ENCODE results near the gene RHEBL1.
A peak's percentile ranks its signal among the peaks of the same experiment; 100 is the strongest.

RHEBL1 gene

DNA sequence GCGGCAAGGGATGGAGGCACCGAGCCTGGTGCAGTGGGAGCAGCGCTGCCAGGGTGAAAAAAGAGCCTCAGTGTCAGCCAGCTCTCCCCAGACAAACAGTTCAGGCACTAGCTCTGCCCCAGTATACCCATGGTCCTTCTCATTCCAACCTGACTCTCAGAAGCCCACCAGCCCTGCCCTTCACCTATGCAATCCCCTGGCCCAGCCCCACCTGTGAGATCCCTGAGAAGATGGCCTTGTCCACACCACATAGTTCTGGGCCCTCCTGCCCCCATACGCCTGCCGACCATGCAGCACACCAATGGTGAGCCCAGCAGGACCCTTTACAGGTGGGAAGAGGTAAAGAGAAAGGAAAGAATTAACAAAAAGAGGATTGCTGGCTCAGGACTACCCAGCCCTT is 15.7 kb downstream of the RHEBL1 start:
- DNase-seq = no peak

- DNase-seq = no peak
These were observed 17.1 kb downstream of the RHEBL1 start for GRCh38 chr12:49052451-49053208.

GRCh38 chr12:49051777-49052438 is 17.9 kb downstream of the RHEBL1 start:
- DNase-seq = no peak

- no peak for DNase-seq
These were observed 18.4 kb downstream of the RHEBL1 start for GRCh38 chr12:49051373-49051764.

DNA sequence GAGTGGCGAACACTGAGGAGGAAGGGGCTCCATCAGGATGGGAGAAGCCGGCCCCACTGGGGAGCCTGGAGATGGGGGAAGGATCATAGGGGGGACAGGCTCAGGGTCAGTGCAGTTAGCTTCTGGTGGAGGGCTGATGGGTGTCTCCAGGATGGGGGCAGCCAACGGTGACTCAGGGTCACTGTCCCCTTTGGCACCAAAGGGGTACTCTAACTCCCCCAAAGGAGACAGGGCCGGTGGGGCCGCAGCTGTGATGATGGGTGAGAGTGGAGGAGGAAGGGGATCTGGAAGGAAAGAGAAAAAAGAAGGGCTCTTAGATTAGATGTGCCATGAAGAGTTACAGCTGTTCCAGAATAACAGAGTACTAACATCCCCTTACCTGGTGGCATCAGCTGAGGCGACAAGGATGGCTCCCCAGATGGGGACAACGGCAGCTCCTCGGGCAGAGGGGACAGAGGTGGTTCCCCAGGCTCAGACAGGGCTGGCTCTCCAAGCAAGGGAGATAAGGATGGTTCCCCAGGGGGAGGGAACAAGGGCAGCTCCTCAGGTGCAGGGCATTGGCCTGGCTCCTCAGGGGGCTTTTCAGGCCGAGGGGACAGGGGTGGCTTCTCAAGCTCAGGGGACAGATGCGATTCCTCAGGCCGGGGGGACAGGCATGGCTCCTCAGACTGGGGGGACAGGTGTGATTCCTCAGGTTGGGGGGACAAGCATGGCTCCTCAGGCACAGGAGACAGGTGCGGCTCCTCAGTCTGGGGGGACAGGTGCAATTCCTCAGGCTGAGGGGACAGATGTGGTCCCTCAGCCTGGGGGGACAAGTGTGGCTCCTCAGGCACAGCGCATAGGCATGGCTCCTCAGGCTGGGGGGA is 19.0 kb downstream of the RHEBL1 start:
- no peak for DNase-seq

GRCh38 chr12:49049566-49050224 is 20.1 kb downstream of the RHEBL1 start:
- DNase-seq = no peak

GRCh38 chr12:49048953-49049352 is 20.8 kb downstream of the RHEBL1 start:
- DNase-seq = no peak

GRCh38 chr12:49046129-49046895 is 23.5 kb downstream of the RHEBL1 start:
- DNase-seq = no peak

GRCh38 chr12:49044660-49045059 is 25.1 kb downstream of the RHEBL1 start:
- DNase-seq = no peak

DNA sequence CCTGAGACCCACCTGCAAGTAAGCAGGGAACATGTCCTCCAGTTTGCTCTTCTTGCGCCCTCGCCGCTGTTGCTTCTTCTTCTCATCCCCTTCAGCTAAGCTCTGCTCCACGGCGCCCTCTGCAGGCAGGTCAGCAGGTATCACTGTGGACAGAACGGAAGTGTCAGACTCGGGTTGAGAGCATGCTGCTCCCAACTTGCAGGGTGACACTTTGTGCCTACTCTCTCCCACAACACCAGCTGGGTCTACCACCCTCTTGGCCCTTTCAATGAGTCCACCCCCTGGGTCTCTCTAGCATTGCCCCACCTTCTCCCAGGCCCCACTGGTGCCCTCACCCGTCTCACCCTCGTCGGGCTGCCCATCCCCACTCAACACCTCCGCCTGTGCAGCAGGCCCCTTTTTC is 25.9 kb downstream of the RHEBL1 start:
- peak; percentile 58 for DNase-seq

- DNase-seq = no peak
These were observed 26.5 kb downstream of the RHEBL1 start for GRCh38 chr12:49043241-49043640.

- DNase-seq = no peak
These were observed 27.8 kb downstream of the RHEBL1 start for GRCh38 chr12:49041881-49042484.

DNA sequence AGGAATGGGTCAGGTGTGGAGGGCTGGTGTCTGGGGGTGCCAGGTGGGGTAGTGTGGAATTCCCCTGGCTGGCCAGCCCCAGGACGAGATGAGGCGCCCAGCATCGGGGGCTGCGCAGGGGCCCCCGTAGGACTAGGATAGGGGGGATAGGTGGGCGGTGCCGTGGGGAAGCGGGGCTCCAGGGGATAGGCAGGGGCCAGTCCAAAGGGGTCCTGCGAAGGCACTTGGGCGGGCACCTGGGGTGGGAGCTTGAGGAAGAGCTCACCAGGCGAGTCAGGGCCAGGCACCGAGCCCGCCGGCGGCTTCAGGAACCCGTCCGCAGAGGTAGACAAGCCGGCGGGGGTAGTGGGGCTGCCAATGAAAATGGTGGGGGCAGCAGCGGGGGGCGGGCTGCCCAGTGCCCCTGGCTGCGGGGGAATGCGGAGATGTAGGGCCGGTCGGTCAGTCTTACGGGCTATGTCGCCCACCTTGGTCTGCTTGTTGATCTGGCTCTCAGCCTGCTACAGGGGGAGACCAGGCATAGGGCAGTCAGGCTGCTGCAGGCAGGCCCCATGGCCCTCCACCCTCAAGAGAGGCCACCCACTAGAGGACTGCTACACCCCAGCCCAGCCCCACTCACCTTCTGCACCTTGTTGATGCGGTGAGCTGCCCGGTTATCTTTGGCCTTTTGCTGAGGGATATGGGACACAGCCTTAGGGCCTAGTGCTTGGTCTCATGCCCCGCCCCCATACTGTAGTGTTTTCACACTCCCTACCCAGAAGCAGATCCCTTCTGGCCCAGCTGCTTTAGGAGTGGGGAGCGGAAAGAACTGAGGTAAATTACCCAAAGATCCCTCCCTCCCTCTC is 28.5 kb downstream of the RHEBL1 start:
- DNase-seq = no peak

DNA sequence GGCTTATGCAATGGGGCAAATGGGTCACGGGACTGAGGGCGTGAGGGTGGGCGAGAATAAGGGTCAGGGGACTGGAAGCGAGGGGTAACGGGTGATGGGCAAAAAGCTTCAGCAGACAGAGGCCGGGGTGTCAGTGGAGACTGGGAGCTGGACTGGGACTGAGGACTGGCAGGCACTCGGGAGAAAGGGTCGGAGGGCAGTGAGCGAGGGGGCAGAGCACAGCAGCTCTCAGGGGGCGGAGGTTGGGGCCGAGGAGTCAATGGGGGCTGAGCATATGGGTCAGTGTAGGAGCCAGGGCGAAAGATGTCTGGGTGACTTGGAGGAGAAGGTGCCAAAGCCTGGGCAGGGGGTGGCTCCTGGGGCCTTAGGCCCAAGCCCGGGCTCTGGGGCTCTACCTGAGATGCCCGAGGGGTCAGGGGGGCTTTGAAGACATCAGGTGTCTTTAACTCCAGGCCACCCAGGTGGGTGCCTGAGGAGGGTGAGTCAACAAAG is 29.4 kb downstream of the RHEBL1 start:
- no peak for DNase-seq

DNA sequence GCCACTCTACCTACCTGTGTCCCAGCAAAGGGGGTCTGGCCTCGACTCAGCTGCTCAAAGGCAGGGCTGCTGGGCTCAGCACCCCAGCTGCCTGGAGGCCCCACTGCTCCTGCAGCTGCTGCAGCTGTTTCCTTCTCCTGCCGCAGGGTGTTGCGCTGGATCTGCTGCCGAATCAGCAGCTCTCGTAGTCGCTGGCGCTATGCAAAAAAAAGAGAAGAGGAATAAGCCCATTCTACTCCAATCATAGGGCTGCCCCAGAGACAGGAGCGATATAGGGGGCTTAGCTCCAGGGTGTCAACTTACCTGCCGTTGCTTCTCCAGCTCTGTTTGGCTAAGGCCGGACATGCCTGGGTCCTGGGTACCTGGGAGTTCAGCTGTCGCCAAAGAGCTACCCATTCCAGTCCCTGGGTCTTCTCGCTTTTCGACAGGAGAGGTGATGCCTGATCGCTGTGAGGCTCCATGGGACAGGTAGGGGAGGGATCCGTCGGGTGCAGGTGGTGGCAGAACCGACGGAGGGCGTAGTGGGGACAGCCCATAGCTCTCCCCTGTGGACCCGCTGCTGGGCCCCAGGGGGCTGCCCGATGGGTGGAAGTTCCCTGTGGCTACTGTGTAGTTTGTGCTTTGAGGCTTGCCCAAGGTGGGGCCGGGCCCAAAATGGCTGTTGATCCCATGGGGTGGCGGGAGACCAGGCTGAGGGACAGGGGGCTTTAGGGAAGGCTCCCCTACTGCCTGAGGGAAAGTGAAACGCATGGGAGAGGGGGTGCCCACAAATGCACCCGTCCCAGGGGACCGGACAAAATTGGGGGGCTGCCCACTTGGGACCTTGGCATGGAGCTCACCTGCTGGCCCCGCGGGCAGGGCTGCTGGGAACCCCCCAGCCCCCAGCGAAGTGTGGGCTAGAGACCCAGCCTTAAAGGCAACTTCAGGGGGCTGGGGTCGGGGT is 30.1 kb downstream of the RHEBL1 start:
- no peak for DNase-seq

GRCh38 chr12:49038291-49038955 is 31.4 kb downstream of the RHEBL1 start:
- DNase-seq = no peak

DNA sequence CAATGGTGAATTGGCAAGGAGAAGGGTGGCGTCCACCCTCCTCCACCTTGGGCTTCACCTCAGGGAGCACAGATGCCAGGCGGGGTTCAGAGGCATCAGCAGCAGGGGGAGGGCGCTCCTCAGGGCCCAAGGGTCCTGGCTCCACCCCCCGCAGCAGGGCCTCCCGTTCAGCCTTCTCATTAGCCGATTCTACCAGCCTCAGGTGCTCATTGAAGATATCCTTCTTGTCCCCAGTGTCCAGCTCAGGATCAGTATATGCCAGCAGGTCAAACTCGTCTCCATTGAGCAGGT is 31.9 kb downstream of the RHEBL1 start:
- DNase-seq = no peak

DNA sequence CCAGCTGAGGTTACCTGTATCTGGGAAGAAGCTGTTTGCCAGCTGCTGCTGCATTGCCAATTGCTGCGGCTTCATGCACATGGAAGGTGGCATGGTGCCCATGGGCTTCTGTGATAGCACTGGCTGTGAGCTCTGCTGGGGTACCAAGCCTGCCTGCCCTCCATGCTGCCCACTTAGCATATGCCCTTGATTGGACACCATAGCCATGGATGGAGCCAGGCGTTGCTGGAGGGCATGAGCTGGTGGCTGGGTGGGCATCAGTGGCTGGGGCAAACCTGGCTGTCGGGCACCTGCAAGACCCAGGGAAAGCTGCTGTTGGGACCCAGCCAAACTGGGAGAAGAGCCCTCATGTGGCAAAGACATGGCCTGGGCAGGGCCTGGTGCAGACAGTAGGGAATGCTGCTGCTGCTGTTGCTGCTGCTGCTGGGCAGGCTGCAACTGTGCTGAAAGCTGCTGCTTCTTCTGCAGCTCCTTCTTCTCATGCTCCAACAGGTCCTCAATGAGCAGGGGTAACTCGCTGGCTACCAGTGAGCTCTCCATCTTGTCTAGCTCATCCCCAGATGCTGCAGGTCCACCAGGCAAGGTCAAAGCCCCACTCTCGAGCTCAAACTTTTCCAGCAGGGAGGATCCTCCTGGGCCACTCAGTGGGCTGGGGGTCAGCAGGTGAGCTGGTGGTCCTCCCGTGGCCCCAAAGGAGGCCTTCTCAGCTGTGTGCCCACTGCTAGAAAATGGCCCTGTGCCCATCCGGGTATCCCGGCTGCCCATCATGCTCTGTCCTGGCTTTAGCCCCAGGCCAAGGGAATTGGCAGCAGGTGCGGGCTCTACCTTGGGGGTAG is 32.5 kb downstream of the RHEBL1 start:
- DNase-seq = no peak

Measured in NCI-H1436 (cell line).